Transverse colon (tissue), 4 donors: ENCODE measurements around the gene ADD3. TPM values are rescaled to one million over a fixed set of nuclear protein-coding genes. Genes with fewer than 3 reads are reported as not detected.

ENCODE experiments used
- DNase-seq: peaks from one replicate; pipeline ENCODE4 v3.0.0-alpha.2; 2019
- H3K27ac ChIP-seq, 4 donors: fragments of 200-600 bp; sonication (generic); 2 replicates each; pipeline ENCODE4 v1.5.1; 2016 to 2018; ENCODE audit warnings: inconsistent platforms in 4 of 4
- H3K27me3 ChIP-seq: fragments of 200-600 bp; sonication (generic); 2 replicates; pipeline ENCODE4 v1.5.1; 2017; ENCODE audit warnings: inconsistent platforms
- H3K36me3 ChIP-seq, 4 donors: fragments of 200-600 bp; sonication (generic); 2 replicates each; pipeline ENCODE4 v1.5.1; 2017 to 2019; ENCODE audit warnings: inconsistent platforms in 4 of 4
- H3K4me1 ChIP-seq, 4 donors: fragments of 200-600 bp; sonication (generic); 2 replicates each; pipeline ENCODE4 v1.5.1; 2017 to 2020; ENCODE audit warnings: inconsistent platforms in 4 of 4
- H3K4me3 ChIP-seq, 4 donors: fragments of 200-600 bp; sonication (generic); 1 replicate in 1 of 4; 2 replicates in 3 of 4; pipeline versions ENCODE4 v1.5.1 to v1.6.1; 2017 to 2019; ENCODE audit warnings: inconsistent platforms in 4 of 4
- H3K9me3 ChIP-seq, 2 donors: fragments of 200-600 bp; sonication (generic); 2 replicates each; pipeline ENCODE4 v1.5.1; 2017 to 2019; ENCODE audit warnings: inconsistent platforms in 2 of 2
- EP300 ChIP-seq: sonication (generic); formaldehyde crosslinking; IDR thresholded peaks from one replicate; pipeline ENCODE4 v1.6.1; 2017; ENCODE audit warnings: antibody characterized with exemption, low read depth
- POLR2A ChIP-seq: fragments of 450-650 bp; IDR thresholded peaks from one replicate; pipeline ENCODE4 v1.6.1; 2016; ENCODE audit warnings: antibody characterized with exemption, mild to moderate bottlenecking, moderate library complexity
- POLR2AphosphoS5 ChIP-seq, 3 donors: sonication (generic); formaldehyde crosslinking; IDR thresholded peaks; one replicate each; pipeline ENCODE4 v1.6.1; 2016; ENCODE audit warnings: antibody characterized with exemption in 3 of 3
- WGBS, 2 donors: methylation state at CpG; one replicate each; pipeline ENCODE4 v1.1.5; 2018; ENCODE audit warnings: low coverage in 1 of 2; 5-methylcytosine and 5-hydroxymethylcytosine counted together
- in situ Hi-C, 4 donors: fragments of 200-750 bp; cut with MboI; loops; one replicate each; pipeline versions ENCODE4 v1.15.0 to v1.15.1; 2017; ENCODE audit warnings: low sequenced_read_pairs in 3 of 4, low pct_ligation_motif_present in 1 of 4, low pct_unique_long_range_greater_than_20kb in 1 of 4
- intact Hi-C: fragments of 100-400 bp; cut with DNase I; formaldehyde crosslinking; loops from one replicate; pipeline ENCODE4 v1.15.1; 2023; ENCODE audit warnings: low total_unique reads
- total RNA-seq, 4 donors: library from RNA; depleted of rRNA; stranded (reverse); fragments of >200 nt; gene quantifications; one replicate each; pipeline ENCODE4 v1.1.0, GENCODE V29; 2016
- TF ChIP-seq, protein P1 (sequence below), 5 experiments: fragments of 200-600 bp in 3 of 5; fragments of 450-650 bp in 2 of 5; sonication (generic) in 3 of 5; IDR thresholded peaks; 1 replicate in 2 of 5; 2 replicates in 3 of 5; pipeline ENCODE4 v1.5.1; 2016 to 2017; ENCODE audit warnings: antibody characterized with exemption in 5 of 5, inconsistent platforms in 3 of 5, mild to moderate bottlenecking in 2 of 5, moderate library complexity in 1 of 5

ADD3 gene
- total RNA-seq, 4 donors from 2014 or later, result 175 to 342 (median 258) TPM

DNA sequence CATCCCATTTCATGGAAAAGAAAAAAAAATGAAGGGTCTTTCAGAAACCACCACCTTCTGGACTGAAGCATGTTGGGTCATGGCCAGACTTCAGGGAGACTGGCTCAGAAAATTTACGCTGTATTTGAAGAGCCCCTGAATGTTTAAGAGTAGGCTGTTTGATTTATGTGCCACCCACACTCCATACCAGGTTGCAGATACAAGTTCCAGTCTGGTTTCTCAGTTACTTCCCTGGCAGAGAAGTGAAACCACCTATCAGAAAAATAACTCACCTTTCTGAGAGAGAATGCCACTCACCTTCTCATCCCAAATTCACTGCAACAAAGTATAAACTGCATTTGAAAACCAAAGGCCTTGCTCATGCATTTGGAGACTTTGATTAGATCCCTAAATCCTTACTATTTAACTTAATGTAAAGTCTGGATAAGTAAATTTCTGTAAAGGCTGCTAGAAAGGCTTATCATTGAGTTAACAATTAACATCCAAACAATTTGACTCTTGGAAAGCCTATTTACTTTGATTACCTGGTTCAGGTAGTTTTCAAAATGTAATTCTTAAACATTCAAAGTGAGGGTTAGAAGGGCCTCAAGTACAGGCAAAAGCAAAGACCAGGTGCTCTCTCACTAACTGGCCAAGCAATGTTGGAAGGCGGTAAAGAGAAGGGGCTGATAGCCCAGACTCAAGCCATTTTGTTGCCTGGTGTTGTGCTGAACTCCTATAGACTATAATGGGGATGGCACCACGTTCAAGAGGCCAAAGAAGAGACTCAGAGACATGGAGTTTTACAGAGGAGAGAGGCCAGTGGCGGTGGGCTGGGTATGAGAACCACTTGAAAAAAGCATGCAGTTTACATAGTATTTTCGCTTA, 12.8 kb upstream of the ADD3 start:
- no peak overlapping the region for H3K4me3 ChIP-seq
- peaks cover 4 to 64% (median 26%) of the 10 kb centered on the region in 4 donors for H3K4me1 ChIP-seq
- intact Hi-C loops (no loop called here), in situ Hi-C loops (loop anchor here in 1 of 4 donors (25.0 kb wide), 1 partner anchor 108 kb away; no protein-coding TSS in a partner anchor)
- H3K36me3 ChIP-seq, result no peaks in the 10 kb centered on the region
- no peaks in the 10 kb centered on the region for H3K9me3 ChIP-seq
- DNase-seq, result no peak
- peak overlapping the region; percentile 70 to 82 (median 74) for H3K27ac ChIP-seq
- TF ChIP-seq POLR2AphosphoS5 (IDR thresholded peaks at IDR 0.05) (no peak), POLR2A (no peak), EP300 (no peak)
- TF ChIP-seq, protein P1, sequence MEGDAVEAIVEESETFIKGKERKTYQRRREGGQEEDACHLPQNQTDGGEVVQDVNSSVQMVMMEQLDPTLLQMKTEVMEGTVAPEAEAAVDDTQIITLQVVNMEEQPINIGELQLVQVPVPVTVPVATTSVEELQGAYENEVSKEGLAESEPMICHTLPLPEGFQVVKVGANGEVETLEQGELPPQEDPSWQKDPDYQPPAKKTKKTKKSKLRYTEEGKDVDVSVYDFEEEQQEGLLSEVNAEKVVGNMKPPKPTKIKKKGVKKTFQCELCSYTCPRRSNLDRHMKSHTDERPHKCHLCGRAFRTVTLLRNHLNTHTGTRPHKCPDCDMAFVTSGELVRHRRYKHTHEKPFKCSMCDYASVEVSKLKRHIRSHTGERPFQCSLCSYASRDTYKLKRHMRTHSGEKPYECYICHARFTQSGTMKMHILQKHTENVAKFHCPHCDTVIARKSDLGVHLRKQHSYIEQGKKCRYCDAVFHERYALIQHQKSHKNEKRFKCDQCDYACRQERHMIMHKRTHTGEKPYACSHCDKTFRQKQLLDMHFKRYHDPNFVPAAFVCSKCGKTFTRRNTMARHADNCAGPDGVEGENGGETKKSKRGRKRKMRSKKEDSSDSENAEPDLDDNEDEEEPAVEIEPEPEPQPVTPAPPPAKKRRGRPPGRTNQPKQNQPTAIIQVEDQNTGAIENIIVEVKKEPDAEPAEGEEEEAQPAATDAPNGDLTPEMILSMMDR (IDR thresholded peaks at IDR 0.05), result no peak
- H3K27me3 ChIP-seq, result no peaks in the 10 kb centered on the region
- 56 to 81% methylated on average over 4 to 5 of the region's 5 CpGs for WGBS, 2 donors

DNA sequence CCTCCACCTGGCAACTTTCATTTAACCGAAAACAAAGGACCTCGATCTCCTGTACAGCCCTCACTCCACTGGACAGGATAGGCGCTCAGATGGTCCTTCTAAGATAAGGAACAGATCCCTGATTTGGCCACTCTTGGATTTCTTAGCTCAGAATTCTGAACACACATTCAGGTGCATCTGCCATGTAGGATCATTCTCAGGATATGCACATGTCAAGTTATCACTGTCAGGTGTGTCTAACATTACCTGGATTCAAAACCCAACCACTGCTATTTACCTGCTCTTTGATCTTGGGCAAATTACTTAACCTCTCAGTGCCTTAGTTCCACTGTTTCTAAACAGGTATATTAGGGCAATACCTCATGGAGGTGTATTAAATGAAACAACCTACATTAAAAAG, 12.2 kb upstream of the ADD3 start:
- DNase-seq, result no peak
- WGBS, 2 donors, result 57 to 67% methylated on average over 3 of the region's 3 CpGs
- TF ChIP-seq EP300, result no peak
- TF ChIP-seq POLR2A, result no peak
- in situ Hi-C loops, result loop anchor here in 1 of 4 donors (25.0 kb wide), 1 partner anchor 108 kb away; no protein-coding TSS in a partner anchor
- intact Hi-C loops, result no loop called here
- Histone ChIP-seq H3K4me3 (no peak overlapping the region), H3K36me3 (no peaks in the 10 kb centered on the region), H3K27ac (peak overlapping the region; percentile 70 to 82 (median 74)), H3K9me3 (no peaks in the 10 kb centered on the region), H3K4me1 (peaks cover 4 to 64% (median 26%) of the 10 kb centered on the region in 4 donors), H3K27me3 (no peaks in the 10 kb centered on the region)

DNA sequence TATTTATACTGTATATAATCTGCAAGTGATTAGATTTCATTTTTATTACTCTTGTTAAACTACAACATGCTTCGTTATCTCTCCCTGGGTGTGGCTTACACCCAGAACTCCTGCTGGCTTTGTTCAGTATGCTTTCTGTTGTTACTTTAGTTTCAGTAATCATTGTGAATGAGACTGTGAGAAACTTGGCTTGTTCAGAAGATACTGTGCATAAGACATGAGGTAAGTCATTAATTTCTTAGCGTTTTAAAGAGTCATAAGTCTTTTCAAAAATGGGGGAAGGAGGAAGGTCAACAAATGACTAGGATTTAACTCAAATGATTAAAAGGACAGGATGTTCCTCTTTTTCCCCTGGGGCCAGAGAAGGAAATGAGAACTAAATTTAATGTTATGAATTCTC, 11.6 kb upstream of the ADD3 start:
- no peaks in the 10 kb centered on the region for H3K27me3 ChIP-seq
- whole genome bisulfite sequencing, 2 donors, result 23 to 24% methylated on average over 2 of the region's 2 CpGs
- peak overlapping the region in 1 of 4 donors; percentile 8 for H3K4me3 ChIP-seq
- in situ Hi-C loops, result loop anchor here in 1 of 4 donors (25.0 kb wide), 1 partner anchor 109 kb away; no protein-coding TSS in a partner anchor
- TF ChIP-seq, protein P1 (IDR thresholded peaks at IDR 0.05), result peak in 2 of 5 experiments; percentile 10 to 21
- TF ChIP-seq POLR2A (no peak), POLR2AphosphoS5 (IDR thresholded peaks at IDR 0.05) (peak in 2 of 3 donors; percentile 13 to 53)
- no peak for DNase-seq
- H3K9me3 ChIP-seq, result no peaks in the 10 kb centered on the region
- peak overlapping the region; percentile 70 to 82 (median 74) for H3K27ac ChIP-seq
- intact Hi-C loops, result no loop called here
- no peaks in the 10 kb centered on the region for H3K36me3 ChIP-seq
- H3K4me1 ChIP-seq, result peaks cover 4 to 64% (median 26%) of the 10 kb centered on the region in 4 donors

DNA sequence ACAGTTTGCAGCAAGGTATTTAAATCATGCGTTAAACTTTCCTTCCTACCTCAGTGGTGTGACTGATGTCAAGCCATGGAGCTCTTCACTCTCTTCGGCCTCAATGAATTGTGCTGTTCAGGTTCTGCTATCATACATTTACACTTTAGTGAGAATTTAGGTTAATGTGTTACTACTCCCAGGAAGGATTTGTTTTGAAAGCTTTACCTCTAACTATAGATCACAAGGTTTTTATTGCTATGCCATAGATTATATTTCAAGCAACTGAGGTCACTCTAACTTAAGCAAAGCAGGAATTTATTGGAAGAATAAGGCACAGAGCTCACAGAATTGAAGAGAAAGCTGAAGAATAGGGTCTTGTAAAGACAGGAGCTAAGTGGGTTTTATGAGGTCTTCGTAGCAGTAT, 11.0 kb upstream of the ADD3 start:
- WGBS, 2 donors, result 45% methylated on average over 3 of the region's 3 CpGs
- intact Hi-C loops (no loop called here), in situ Hi-C loops (loop anchor here in 1 of 4 donors (25.0 kb wide), 1 partner anchor 109 kb away; no protein-coding TSS in a partner anchor)
- Histone ChIP-seq H3K36me3 (no peaks in the 10 kb centered on the region), H3K4me1 (peaks cover 4 to 64% (median 26%) of the 10 kb centered on the region in 4 donors), H3K4me3 (peak overlapping the region in 1 of 4 donors; percentile 8), H3K27me3 (no peaks in the 10 kb centered on the region), H3K27ac (peak overlapping the region; percentile 70 to 82 (median 74)), H3K9me3 (no peaks in the 10 kb centered on the region)
- DNase-seq, result no peak
- TF ChIP-seq, protein P1 (IDR thresholded peaks at IDR 0.05), result no peak
- TF ChIP-seq POLR2A, result peak; percentile 57
- TF ChIP-seq POLR2AphosphoS5 (IDR thresholded peaks at IDR 0.05), result peak in 2 of 3 donors; percentile 21 to 60
